HEK293 (cell line): Measurements from ENCODE around the gene LSMEM2.

Experiments used
- CTCF ChIA-PET: fragments of 350-600 bp; formaldehyde crosslinking; extraction: SDS; loops from one replicate; lab custom pipeline; 2021; ENCODE audit warnings: antibody characterized with exemption; lab: Yijun Ruan, JAX
- POLR2A ChIA-PET: fragments of 300-600 bp; formaldehyde crosslinking; extraction: SDS; loops from one replicate; lab custom pipeline; 2020; ENCODE audit warnings: antibody characterized with exemption, inconsistent platforms; lab: Yijun Ruan, JAX
- H3K27ac ChIP-seq: fragments of 200-500 bp; sonication (Bioruptor generic); 2 replicates; pipeline ENCODE4 v1.5.1; 2014; ENCODE audit warnings: low read depth, low read length, control low read depth, inconsistent platforms; ENCODE audit errors: extremely low read depth
- H3K36me3 ChIP-seq, 2 experiments: fragments of 200-500 bp in 1 of 2; sonication (Bioruptor generic) in 1 of 2; 1 replicate in 1 of 2; 2 replicates in 1 of 2; pipeline ENCODE4 v1.5.1; 2014 to 2017; ENCODE audit warnings: inconsistent platforms in 2 of 2, low read length in 2 of 2; ENCODE audit not compliant: control insufficient read depth in 2 of 2, insufficient read depth in 1 of 2
- H3K4me1 ChIP-seq: fragments of 200-500 bp; sonication (Bioruptor generic); 2 replicates; pipeline ENCODE4 v1.5.1; 2014; ENCODE audit warnings: mild to moderate bottlenecking, low read length, inconsistent platforms; ENCODE audit not compliant: control insufficient read depth, insufficient read depth
- H3K4me3 ChIP-seq: 2 replicates; pipeline ENCODE4 v1.5.1; 2011; ENCODE audit warnings: low read depth, mild to moderate bottlenecking, control low read depth, low read length, moderate library complexity
- H3K9me3 ChIP-seq: fragments of 200-500 bp; sonication (Bioruptor generic); 2 replicates; pipeline ENCODE4 v1.5.1; 2014; ENCODE audit warnings: low read depth, low read length, inconsistent platforms; ENCODE audit not compliant: control insufficient read depth, insufficient read depth
- HOXA7 ChIP-seq: sonication (generic); formaldehyde crosslinking; IDR thresholded peaks from 2 replicates; pipeline ENCODE4 v1.8.1; 2022; ENCODE audit warnings: missing genetic modification reagents, borderline replicate concordance
- KLF1 ChIP-seq: fragments of 450-650 bp; formaldehyde crosslinking; IDR thresholded peaks from 2 replicates; pipeline ENCODE4 v1.5.1; 2016; ENCODE audit warnings: missing biosample characterization, missing genetic modification characterization
- KLF7 ChIP-seq: fragments of 450-650 bp; formaldehyde crosslinking; IDR thresholded peaks from 2 replicates; pipeline ENCODE4 v1.5.1; 2016; ENCODE audit warnings: missing biosample characterization, missing genetic modification characterization, borderline replicate concordance
- YY2 ChIP-seq: fragments of 450-650 bp; formaldehyde crosslinking; IDR thresholded peaks from 2 replicates; pipeline ENCODE4 v1.5.1; 2016; ENCODE audit warnings: missing biosample characterization, missing genetic modification characterization
- ZBTB7A ChIP-seq: fragments of 450-650 bp; formaldehyde crosslinking; IDR thresholded peaks from 2 replicates; pipeline ENCODE4 v1.5.1; 2016; ENCODE audit warnings: low read depth, missing biosample characterization, missing genetic modification characterization
- ZNF114 ChIP-seq: fragments of 450-650 bp; formaldehyde crosslinking; IDR thresholded peaks from 2 replicates; pipeline ENCODE4 v1.5.0; 2017; ENCODE audit warnings: missing biosample characterization, missing genetic modification characterization
- ZNF214 ChIP-seq: fragments of 450-650 bp; formaldehyde crosslinking; IDR thresholded peaks from 2 replicates; pipeline ENCODE4 v1.5.1; 2017; ENCODE audit warnings: missing biosample characterization, mild to moderate bottlenecking, missing genetic modification characterization, borderline replicate concordance
- ZNF223 ChIP-seq: fragments of 450-650 bp; formaldehyde crosslinking; IDR thresholded peaks from 2 replicates; pipeline ENCODE4 v1.5.1; 2016; ENCODE audit warnings: missing biosample characterization, missing genetic modification characterization
- ZNF501 ChIP-seq: fragments of 450-650 bp; formaldehyde crosslinking; IDR thresholded peaks from 2 replicates; pipeline ENCODE4 v1.5.1; 2016; ENCODE audit warnings: missing biosample characterization, missing genetic modification characterization
- ZNF530 ChIP-seq: fragments of 450-650 bp; formaldehyde crosslinking; IDR thresholded peaks from 2 replicates; pipeline ENCODE4 v1.5.1; 2016; ENCODE audit warnings: low read depth, missing biosample characterization, missing genetic modification characterization
- ZNF548 ChIP-seq: fragments of 450-650 bp; formaldehyde crosslinking; IDR thresholded peaks from 2 replicates; pipeline ENCODE4 v1.5.1; 2016; ENCODE audit warnings: missing biosample characterization, missing genetic modification characterization
- ZNF571 ChIP-seq: fragments of 450-650 bp; formaldehyde crosslinking; IDR thresholded peaks from 2 replicates; pipeline ENCODE4 v1.5.0; 2017; ENCODE audit warnings: missing biosample characterization, missing genetic modification characterization
- ZNF777 ChIP-seq: fragments of 450-650 bp; formaldehyde crosslinking; IDR thresholded peaks from 2 replicates; pipeline ENCODE4 v1.5.1; 2017; ENCODE audit warnings: missing biosample characterization, missing genetic modification characterization, borderline replicate concordance
- ZNF791 ChIP-seq: fragments of 450-650 bp; formaldehyde crosslinking; IDR thresholded peaks from 2 replicates; pipeline ENCODE4 v1.5.1; 2016; ENCODE audit warnings: missing biosample characterization, missing genetic modification characterization
- ZSCAN30 ChIP-seq: fragments of 450-650 bp; IDR thresholded peaks from 2 replicates; pipeline ENCODE4 v1.5.1; 2018; ENCODE audit warnings: missing biosample characterization, mild to moderate bottlenecking, missing genetic modification characterization, moderate library complexity
- TF ChIP-seq, protein P1 (sequence below): fragments of 450-650 bp; formaldehyde crosslinking; IDR thresholded peaks from 2 replicates; pipeline ENCODE4 v1.5.1; 2016; ENCODE audit warnings: missing biosample characterization, missing genetic modification characterization, low read depth
- TF ChIP-seq, protein P2 (sequence below): fragments of 450-650 bp; formaldehyde crosslinking; IDR thresholded peaks from 2 replicates; pipeline ENCODE4; 2016; ENCODE audit warnings: missing biosample characterization, missing genetic modification characterization

Gene LSMEM2

DNA sequence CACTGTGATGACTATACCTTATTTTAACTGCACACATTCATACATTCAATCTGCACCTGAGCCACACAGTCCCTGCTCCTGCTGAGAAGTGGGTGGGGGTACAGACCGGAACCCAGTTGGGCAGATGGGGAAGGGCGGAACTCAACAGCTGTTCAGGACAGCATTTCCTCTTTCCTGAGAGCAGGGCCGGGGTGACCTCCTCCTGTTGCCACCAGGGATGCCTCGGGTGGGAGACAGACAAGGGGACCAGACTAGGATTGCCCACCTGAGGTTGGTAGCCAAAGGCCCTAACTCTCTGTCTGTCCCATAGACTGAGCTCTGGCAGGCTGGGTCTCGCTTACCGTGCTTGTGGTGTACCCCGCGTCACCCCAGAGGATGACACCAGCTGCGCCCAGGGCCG, 39.7 kb downstream of the LSMEM2 start:
- H3K4me1 ChIP-seq = peaks cover 7% of the 10 kb centered on the region; the same call in 1 of the 2 replicates

DNA sequence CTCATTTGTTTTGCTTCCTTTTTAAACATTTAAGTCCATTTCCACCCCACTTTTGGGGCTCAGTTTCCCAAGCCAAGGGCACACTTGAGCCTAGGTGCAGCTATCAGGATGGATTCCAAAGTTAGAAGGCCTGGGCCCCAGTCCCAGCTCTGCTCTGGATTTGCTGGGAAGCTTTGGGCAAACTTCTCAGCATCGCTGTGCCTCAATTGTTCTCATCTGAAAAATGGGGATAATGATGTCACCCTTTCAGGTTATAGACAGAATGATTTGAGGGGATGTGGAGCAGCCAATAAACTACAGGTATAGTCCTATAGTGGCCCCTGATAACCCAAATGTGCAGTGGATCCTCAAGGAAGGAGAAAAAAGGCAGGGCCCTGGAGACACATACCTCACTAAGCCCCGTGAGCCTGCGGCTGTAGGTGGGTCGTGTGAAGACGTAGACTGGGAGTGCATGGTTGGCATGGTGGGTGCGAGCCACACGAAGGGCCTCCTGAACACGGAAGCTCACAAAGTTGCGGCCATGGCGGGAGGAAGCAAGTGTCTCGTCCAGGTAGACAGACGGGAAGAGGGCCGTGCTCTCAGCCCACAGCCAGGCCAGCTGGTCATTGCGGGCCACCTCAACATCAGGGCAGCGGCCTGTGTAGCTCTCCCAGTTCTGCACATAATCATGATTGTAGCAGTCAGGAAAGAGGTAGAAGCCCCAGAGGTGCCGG, 40.5 kb downstream of the LSMEM2 start:
- no peaks in the 10 kb centered on the region for H3K9me3 ChIP-seq
- no peak overlapping the region for H3K4me3 ChIP-seq
- ChIA-PET CTCF (interaction anchor here (0.6 to 1.2 kb wide), 3 partner anchors 20 to 779 kb away, joined by 3 to 4 read pairs (median 3); no protein-coding TSS in a partner anchor), POLR2A (interaction anchor here (2.7 to 3.6 kb wide), 2 partner anchors 17 to 27 kb away, joined by 12 read pairs; partner anchors contain the start of gene IFRD2)
- H3K4me1 ChIP-seq = peaks cover 7% of the 10 kb centered on the region; the same call in 1 of the 2 replicates
- TF ChIP-seq ZSCAN30 (tag by site-specific recombination) (no peak), YY2 (tag by site-specific recombination) (no peak), ZNF530 (no peak), ZNF791 (tag by site-specific recombination) (no peak), ZNF501 (tag by site-specific recombination) (no peak), ZNF571 (tag by site-specific recombination) (no peak), ZNF114 (tag by site-specific recombination) (no peak), KLF7 (tag by site-specific recombination) (no peak), ZNF777 (tag by site-specific recombination) (no peak), HOXA7 (CRISPR knock-in tag) (no peak), ZNF223 (no peak), KLF1 (tag by site-specific recombination) (no peak), ZNF214 (tag by site-specific recombination) (no peak)
- TF ChIP-seq, protein P1, sequence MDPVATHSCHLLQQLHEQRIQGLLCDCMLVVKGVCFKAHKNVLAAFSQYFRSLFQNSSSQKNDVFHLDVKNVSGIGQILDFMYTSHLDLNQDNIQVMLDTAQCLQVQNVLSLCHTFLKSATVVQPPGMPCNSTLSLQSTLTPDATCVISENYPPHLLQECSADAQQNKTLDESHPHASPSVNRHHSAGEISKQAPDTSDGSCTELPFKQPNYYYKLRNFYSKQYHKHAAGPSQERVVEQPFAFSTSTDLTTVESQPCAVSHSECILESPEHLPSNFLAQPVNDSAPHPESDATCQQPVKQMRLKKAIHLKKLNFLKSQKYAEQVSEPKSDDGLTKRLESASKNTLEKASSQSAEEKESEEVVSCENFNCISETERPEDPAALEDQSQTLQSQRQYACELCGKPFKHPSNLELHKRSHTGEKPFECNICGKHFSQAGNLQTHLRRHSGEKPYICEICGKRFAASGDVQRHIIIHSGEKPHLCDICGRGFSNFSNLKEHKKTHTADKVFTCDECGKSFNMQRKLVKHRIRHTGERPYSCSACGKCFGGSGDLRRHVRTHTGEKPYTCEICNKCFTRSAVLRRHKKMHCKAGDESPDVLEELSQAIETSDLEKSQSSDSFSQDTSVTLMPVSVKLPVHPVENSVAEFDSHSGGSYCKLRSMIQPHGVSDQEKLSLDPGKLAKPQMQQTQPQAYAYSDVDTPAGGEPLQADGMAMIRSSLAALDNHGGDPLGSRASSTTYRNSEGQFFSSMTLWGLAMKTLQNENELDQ (tag by site-specific recombination) = no peak
- peaks cover 0 to 48% of the 10 kb centered on the region in 2 experiments; a peak in 1 of 3 replicates for H3K36me3 ChIP-seq
- no peak overlapping the region for H3K27ac ChIP-seq

More for the DNA sequence above, 39.7 kb downstream of the LSMEM2 start:
- H3K36me3 ChIP-seq = peaks cover 0 to 41% of the 10 kb centered on the region in 2 experiments; a peak in 1 of 3 replicates
- H3K9me3 ChIP-seq = no peaks in the 10 kb centered on the region
- H3K27ac ChIP-seq = no peak overlapping the region
- no peak overlapping the region for H3K4me3 ChIP-seq
- TF ChIP-seq ZNF548 (tag by site-specific recombination) = no peak
- no peak for TF ChIP-seq ZBTB7A
- TF ChIP-seq, protein P2, sequence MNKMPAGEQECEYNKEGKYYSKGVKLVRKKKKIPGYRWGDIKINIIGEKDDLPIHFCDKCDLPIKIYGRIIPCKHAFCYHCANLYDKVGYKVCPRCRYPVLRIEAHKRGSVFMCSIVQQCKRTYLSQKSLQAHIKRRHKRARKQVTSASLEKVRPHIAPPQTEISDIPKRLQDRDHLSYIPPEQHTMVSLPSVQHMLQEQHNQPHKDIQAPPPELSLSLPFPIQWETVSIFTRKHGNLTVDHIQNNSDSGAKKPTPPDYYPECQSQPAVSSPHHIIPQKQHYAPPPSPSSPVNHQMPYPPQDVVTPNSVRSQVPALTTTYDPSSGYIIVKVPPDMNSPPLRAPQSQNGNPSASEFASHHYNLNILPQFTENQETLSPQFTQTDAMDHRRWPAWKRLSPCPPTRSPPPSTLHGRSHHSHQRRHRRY = no peak
- POLR2A ChIA-PET = interaction anchor here (2.7 to 3.6 kb wide), 2 partner anchors 18 to 27 kb away, joined by 12 read pairs; partner anchors contain the start of gene IFRD2
- CTCF ChIA-PET = interaction anchor here (0.6 to 1.2 kb wide), 2 partner anchors 44 to 779 kb away, joined by 3 read pairs; no protein-coding TSS in a partner anchor
